Cardiac atrium fibroblast (primary cell): Measurements from ENCODE around the gene PARPBP. TPM values are rescaled to one million over a fixed set of nuclear protein-coding genes. Genes with fewer than 3 reads are reported as not detected.

Experiments used
- total RNA-seq: library from RNA; depleted of rRNA; stranded (reverse); fragments of >200 nt; gene quantifications from 2 replicates; pipeline ENCODE4 v1.2.3, GENCODE V29; 2015

Gene PARPBP, protein sequence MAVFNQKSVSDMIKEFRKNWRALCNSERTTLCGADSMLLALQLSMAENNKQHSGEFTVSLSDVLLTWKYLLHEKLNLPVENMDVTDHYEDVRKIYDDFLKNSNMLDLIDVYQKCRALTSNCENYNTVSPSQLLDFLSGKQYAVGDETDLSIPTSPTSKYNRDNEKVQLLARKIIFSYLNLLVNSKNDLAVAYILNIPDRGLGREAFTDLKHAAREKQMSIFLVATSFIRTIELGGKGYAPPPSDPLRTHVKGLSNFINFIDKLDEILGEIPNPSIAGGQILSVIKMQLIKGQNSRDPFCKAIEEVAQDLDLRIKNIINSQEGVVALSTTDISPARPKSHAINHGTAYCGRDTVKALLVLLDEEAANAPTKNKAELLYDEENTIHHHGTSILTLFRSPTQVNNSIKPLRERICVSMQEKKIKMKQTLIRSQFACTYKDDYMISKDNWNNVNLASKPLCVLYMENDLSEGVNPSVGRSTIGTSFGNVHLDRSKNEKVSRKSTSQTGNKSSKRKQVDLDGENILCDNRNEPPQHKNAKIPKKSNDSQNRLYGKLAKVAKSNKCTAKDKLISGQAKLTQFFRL
- total RNA-seq: 1.8 and 5.0 TPM in 2 replicates

GRCh38 chr12:102119674-102120563, at the start of gene PARPBP, which contains the start of gene NUP37:
PARPBP (plus strand) TSS chr12:102120183; CDS start chr12:102123889, 3,706 bp downstream.
NUP37 (minus strand) TSS chr12:102120114; CDS start chr12:102118518, 1,596 bp downstream.

DNA sequence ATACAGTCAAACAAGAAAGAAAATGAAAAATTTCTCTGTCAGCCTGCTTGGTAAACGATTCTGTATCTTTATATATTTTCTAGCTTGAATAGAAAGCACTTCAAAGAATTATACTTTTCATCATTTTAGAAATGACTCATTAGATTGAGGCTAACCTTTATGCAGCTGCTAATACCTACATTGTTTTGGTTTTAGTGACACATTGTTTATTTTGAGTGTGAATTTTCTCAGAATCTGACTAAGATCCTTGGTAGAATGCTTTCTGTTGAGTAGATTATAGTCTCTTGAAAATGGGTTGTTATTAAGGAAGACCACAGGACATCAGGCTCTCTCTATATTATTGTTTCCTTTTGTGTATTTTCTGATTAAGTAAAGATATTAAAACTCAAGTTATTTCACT, 77.8 kb downstream of the PARPBP start, which contains the start of gene PMCH:
PMCH (minus strand) TSS at position 45 of the 400 bp plus-strand sequence. CDS start 63 bp downstream, outside the sequence.

Other genes with a start within 250 kb of the PARPBP start
- gene DRAM1, start 242.6 kb upstream of the PARPBP start, total RNA-seq: 4.9 and 12.2 TPM in 2 replicates
- 65.0 and 66.7 TPM in 2 replicates for gene WASHC3, start 58.2 kb upstream of the PARPBP start, total RNA-seq
- gene NUP37, start 69 bp upstream of the PARPBP start, total RNA-seq: 18.6 and 49.1 TPM in 2 replicates
- not detected in 2 replicates for gene PMCH, start 77.7 kb downstream of the PARPBP start, total RNA-seq